Stomach (tissue), 9 donors: ENCODE data around the gene LRRC8C. TPM values are rescaled to one million over a fixed set of nuclear protein-coding genes. Genes with fewer than 3 reads are reported as not detected.

Experiments
- DNase-seq, 2 donors: peaks; one replicate each; pipeline versions ENCODE4 v3.0.0 to v3.0.0-alpha.2; 2013 to 2019
- H3K27ac ChIP-seq, 5 donors: fragments of 200-600 bp in 4 of 5; sonication (generic) in 4 of 5; one replicate each; pipeline ENCODE4 v1.5.1; 2013 to 2019; ENCODE audit warnings: mild to moderate bottlenecking in 1 of 5, moderate library complexity in 1 of 5
- H3K27me3 ChIP-seq, 3 donors: fragments of 200-600 bp; sonication (generic); one replicate each; pipeline ENCODE4 v1.5.1; 2017 to 2019; ENCODE audit warnings: mixed run types in 1 of 3
- H3K36me3 ChIP-seq, 4 donors: fragments of 200-600 bp; sonication (generic); 1 replicate in 3 of 4; 2 replicates in 1 of 4; pipeline ENCODE4 v1.5.1; 2016 to 2019
- H3K4me1 ChIP-seq, 4 donors: fragments of 200-600 bp; sonication (generic); one replicate each; pipeline ENCODE4 v1.5.1; 2016 to 2019
- H3K4me3 ChIP-seq, 4 donors: fragments of 200-600 bp; sonication (generic) in 3 of 4; one replicate each; pipeline ENCODE4 v1.5.1; 2016 to 2019; ENCODE audit warnings: mild to moderate bottlenecking in 1 of 4
- H3K9me3 ChIP-seq, 4 donors: fragments of 200-600 bp; sonication (generic); one replicate each; pipeline ENCODE4 v1.5.1; 2016 to 2019
- CTCF ChIP-seq, 7 experiments: fragments of 450-650 bp in 4 of 7; fragments of 200-600 bp in 3 of 7; sonication (generic) in 3 of 7; IDR thresholded peaks; one replicate each; pipeline ENCODE4 v1.5.1; 2016 to 2019; ENCODE audit warnings: antibody characterized with exemption in 7 of 7, control low read depth in 2 of 7, mild to moderate bottlenecking in 1 of 7
- EP300 ChIP-seq: sonication (generic); formaldehyde crosslinking; IDR thresholded peaks from one replicate; pipeline ENCODE4 v1.6.1; 2017; ENCODE audit warnings: antibody characterized with exemption
- POLR2A ChIP-seq, 4 donors: fragments of 450-650 bp; IDR thresholded peaks; one replicate each; pipeline ENCODE4 v1.6.1; 2016; ENCODE audit warnings: antibody characterized with exemption in 4 of 4, control low read depth in 2 of 4, mild to moderate bottlenecking in 1 of 4, moderate library complexity in 1 of 4
- POLR2AphosphoS5 ChIP-seq, 3 donors: sonication (generic); formaldehyde crosslinking; IDR thresholded peaks; one replicate each; pipeline ENCODE4 v1.6.1; 2016; ENCODE audit warnings: antibody characterized with exemption in 3 of 3
- WGBS, 5 donors: extraction: QIAGEN DNeasy Blood & Tissue Kit in 3 of 5; methylation state at CpG; one replicate each; pipeline versions ENCODE4 v1.1.5 to v1.1.7; 2013 to 2018; 5-methylcytosine and 5-hydroxymethylcytosine counted together
- intact Hi-C: fragments of 100-400 bp; cut with DNase I; formaldehyde crosslinking; loops from one replicate; pipeline ENCODE4 v1.15.1; 2023; ENCODE audit warnings: low total_unique reads
- polyA plus RNA-seq, 3 donors: library from polyadenylated mRNA; stranded (reverse); fragments of 200-250 nt; gene quantifications; one replicate each; pipeline ENCODE4 v1.2.3, GENCODE V29; 2013
- total RNA-seq, 5 donors: library from RNA; depleted of rRNA; stranded (reverse); fragments of >200 nt; gene quantifications; one replicate each; pipeline versions ENCODE4 v1.1.0 to v1.2.3, GENCODE V29; 2014 to 2016
- donor health status: healthy with polysubstance abuse.
- donor health status: Bipolar disorder and iron deficiency.
- donor health status: healthy.

Gene LRRC8C
- total and polyA plus RNA-seq, 8 donors: 0.45 to 14.8 (median 1.4) TPM

DNA sequence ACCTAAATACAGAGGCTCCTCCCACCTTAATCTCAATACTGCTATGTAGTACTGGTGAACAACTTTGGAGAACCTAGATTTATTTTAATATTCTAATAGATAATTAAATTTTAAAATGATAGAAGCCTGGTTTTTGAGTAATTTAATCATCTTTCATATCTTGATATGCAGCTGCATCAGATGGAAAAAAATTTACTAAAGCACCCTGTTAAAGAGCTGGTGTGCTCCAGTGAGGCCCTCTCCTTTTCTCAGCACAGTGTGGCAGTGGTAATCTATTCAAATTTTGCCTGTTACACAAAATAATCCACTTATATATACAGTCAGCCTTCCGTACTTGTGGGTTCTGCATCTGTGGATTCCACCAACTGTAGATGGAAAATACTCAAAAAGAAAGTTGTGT, 82.8 kb downstream of the LRRC8C start:
- intact Hi-C loops: no loop called here
- no peak overlapping the region for H3K4me3 ChIP-seq
- 86 to 100% (median 97%) methylated on average over 1 of the region's 1 CpG for WGBS, 5 donors
- no peak for TF ChIP-seq POLR2AphosphoS5 (IDR thresholded peaks at IDR 0.05)
- TF ChIP-seq CTCF (IDR thresholded peaks at IDR 0.05): no peak
- no peak for TF ChIP-seq POLR2A (IDR thresholded peaks at IDR 0.05)
- no peak for TF ChIP-seq EP300
- peaks cover 11 to 23% (median 17%) of the 10 kb centered on the region in 4 donors for H3K36me3 ChIP-seq
- no peak for DNase-seq
- H3K9me3 ChIP-seq: no peaks in the 10 kb centered on the region
- peaks cover 6 to 19% (median 9%) of the 10 kb centered on the region in 4 donors for H3K4me1 ChIP-seq
- no peaks in the 10 kb centered on the region for H3K27me3 ChIP-seq
- no peak overlapping the region for H3K27ac ChIP-seq

DNA sequence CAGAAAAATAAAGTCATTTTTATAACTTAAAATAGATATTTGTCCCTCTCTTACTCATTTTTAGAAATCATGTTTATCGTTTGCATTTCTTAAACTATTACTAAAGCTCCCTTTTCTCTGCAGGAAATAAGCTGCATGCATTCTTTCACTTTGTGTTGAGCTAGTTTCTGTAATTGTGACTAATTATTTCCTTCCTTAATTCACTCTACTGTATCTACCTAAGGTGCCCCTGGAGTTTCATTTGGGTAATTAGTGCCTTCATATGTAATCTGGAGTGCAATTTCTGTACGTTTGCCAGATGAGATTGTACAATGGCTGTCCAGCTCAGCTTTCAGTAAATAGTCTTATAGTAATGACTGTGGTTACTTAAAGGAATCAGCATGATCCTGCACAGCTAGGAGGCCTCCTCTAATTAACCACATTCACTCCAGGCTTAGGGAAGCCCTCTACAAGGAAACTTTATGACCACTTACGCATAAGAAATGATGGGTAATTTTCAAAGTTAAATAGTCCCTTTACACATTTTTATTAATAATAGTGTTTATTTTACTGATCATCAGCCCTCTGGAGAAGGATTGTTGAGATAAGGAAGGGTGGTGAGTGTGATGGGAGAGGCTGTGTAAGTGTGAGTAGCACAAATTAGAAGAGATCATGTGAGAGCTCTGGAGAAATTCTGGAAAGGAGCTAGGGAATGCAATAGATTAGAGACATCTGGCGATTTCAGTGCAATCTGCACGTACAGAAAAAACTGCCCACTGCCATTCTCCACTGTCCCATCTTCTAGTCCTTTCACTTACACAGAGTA, 86.8 kb downstream of the LRRC8C start:
- peak overlapping the region in 3 of 5 donors; percentile 24 to 70 (median 36) for H3K27ac ChIP-seq

DNA sequence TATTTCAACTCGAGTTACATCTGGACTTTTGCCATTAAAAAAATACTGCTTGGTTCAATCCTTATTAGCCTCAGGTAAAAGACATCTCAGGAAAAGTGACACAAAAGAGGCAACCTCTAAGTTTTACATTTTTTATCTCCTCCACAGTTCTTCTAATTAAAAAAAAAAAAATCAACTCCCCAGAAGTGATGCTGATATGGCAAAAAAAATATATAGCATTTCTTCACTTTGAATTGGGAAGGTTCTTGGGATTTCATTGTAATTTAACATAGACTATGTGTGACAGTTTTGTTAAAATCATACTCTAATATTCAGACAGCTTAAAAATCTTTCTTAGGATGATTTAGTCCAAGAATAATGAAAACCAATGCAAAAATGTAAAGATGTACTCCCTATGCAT, 87.9 kb downstream of the LRRC8C start:
- TF ChIP-seq POLR2A (IDR thresholded peaks at IDR 0.05) (no peak), EP300 (no peak), CTCF (IDR thresholded peaks at IDR 0.05) (no peak), POLR2AphosphoS5 (IDR thresholded peaks at IDR 0.05) (no peak)
- 76 to 87% (median 83%) methylated on average over 1 of the region's 1 CpG for WGBS, 5 donors
- intact Hi-C loops: no loop called here
- H3K9me3 ChIP-seq: no peaks in the 10 kb centered on the region
- H3K4me3 ChIP-seq: no peak overlapping the region
- peak overlapping the region in 1 of 5 donors; percentile 70 for H3K27ac ChIP-seq
- no peak for DNase-seq
- H3K4me1 ChIP-seq: peaks cover 6 to 48% (median 15%) of the 10 kb centered on the region in 4 donors
- H3K36me3 ChIP-seq: no peaks in the 10 kb centered on the region
- H3K27me3 ChIP-seq: no peaks in the 10 kb centered on the region

More for the DNA sequence above, 86.8 kb downstream of the LRRC8C start:
- Histone ChIP-seq H3K4me3 (no peak overlapping the region), H3K4me1 (peaks cover 6 to 39% (median 13%) of the 10 kb centered on the region in 4 donors), H3K9me3 (no peaks in the 10 kb centered on the region), H3K27me3 (no peaks in the 10 kb centered on the region), H3K36me3 (peaks cover 0 to under 1% (median 0%) of the 10 kb centered on the region in 4 donors)
- TF ChIP-seq EP300: no peak
- TF ChIP-seq POLR2A (IDR thresholded peaks at IDR 0.05): no peak
- TF ChIP-seq CTCF (IDR thresholded peaks at IDR 0.05): no peak
- no peak for TF ChIP-seq POLR2AphosphoS5 (IDR thresholded peaks at IDR 0.05)
- intact Hi-C loops: no loop called here
- DNase-seq: peak in 1 of 2 donors; percentile 46
- WGBS, 5 donors: 48 to 62% (median 55%) methylated on average over 5 of the region's 5 CpGs

DNA sequence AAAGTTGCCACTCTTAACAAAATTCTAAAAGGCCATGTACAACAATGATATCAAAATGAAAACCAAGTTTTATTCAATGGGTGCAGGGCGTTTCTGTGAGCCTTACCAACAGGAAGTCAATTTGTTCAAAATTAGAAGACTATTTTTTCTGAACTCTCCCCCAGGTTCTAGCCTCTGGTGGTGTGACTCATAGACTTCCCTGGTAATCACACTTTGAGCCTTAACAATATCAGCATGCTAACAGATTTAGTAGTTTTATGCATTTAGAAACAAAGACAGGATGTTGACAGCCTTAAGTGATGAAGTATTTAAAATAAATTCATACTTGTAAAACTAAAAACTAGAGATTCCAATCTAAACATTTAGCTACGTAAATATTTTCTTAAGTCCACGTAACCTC, 88.4 kb downstream of the LRRC8C start:
- no peak for DNase-seq
- no peak for TF ChIP-seq EP300
- TF ChIP-seq POLR2A (IDR thresholded peaks at IDR 0.05): no peak
- no peak for TF ChIP-seq POLR2AphosphoS5 (IDR thresholded peaks at IDR 0.05)
- no peak for TF ChIP-seq CTCF (IDR thresholded peaks at IDR 0.05)
- no peaks in the 10 kb centered on the region for H3K36me3 ChIP-seq
- no peak overlapping the region for H3K4me3 ChIP-seq
- 51 to 62% (median 55%) methylated on average over 3 of the region's 3 CpGs for WGBS, 5 donors
- no peaks in the 10 kb centered on the region for H3K9me3 ChIP-seq
- H3K27me3 ChIP-seq: no peaks in the 10 kb centered on the region
- intact Hi-C loops: no loop called here
- H3K27ac ChIP-seq: no peak overlapping the region
- H3K4me1 ChIP-seq: peaks cover 6 to 48% (median 15%) of the 10 kb centered on the region in 4 donors
